Amygdala (tissue), 56 donors: ENCODE measurements around the gene CDAN1.
A peak's percentile ranks its signal among the peaks of the same experiment; 100 is the strongest.
"Not testable (repeated sequence)": the region's sequence is repeated elsewhere in the genome, so short reads cannot be mapped to it uniquely, and the experiment has no call there.

Experiments
- DNase-seq, 56 donors: peaks; one replicate each; lab custom pipeline; 2025; lab: John Stamatoyannopoulos, UW

Gene CDAN1

GRCh38 chr15:42710662-42711061 lies 26.3 kb downstream of the CDAN1 start:
- DNase-seq = no peak

GRCh38 chr15:42707873-42708544 lies 28.9 kb downstream of the CDAN1 start:
- no peak for DNase-seq

GRCh38 chr15:42707068-42707467 lies 29.9 kb downstream of the CDAN1 start:
- no peak for DNase-seq

- DNase-seq = no peak
Observed at GRCh38 chr15:42705336-42705735, 31.6 kb downstream of the CDAN1 start.

- DNase-seq = peak in 31 of 56 donors; percentile 5 to 73 (median 26)
Observed at GRCh38 chr15:42704492-42704926, 32.4 kb downstream of the CDAN1 start.

GRCh38 chr15:42696626-42697025 lies 40.3 kb downstream of the CDAN1 start:
- DNase-seq = no peak

GRCh38 chr15:42695527-42696071 lies 41.3 kb downstream of the CDAN1 start:
- DNase-seq = no peak

- no peak for DNase-seq
Observed at GRCh38 chr15:42694398-42694797, 42.5 kb downstream of the CDAN1 start.

GRCh38 chr15:42693942-42694341 lies 43.0 kb downstream of the CDAN1 start:
- no peak for DNase-seq

- no peak for DNase-seq
Observed at GRCh38 chr15:42693496-42693895, 43.4 kb downstream of the CDAN1 start.

- no peak for DNase-seq
Observed at GRCh38 chr15:42692997-42693396, 43.9 kb downstream of the CDAN1 start.

GRCh38 chr15:42692536-42692935 lies 44.4 kb downstream of the CDAN1 start:
- no peak for DNase-seq

GRCh38 chr15:42691770-42692169 lies 45.2 kb downstream of the CDAN1 start:
- DNase-seq = no peak

GRCh38 chr15:42691308-42691707 lies 45.6 kb downstream of the CDAN1 start:
- no peak for DNase-seq

- DNase-seq = no peak
Observed at GRCh38 chr15:42688301-42688700, 48.6 kb downstream of the CDAN1 start.

- DNase-seq = no peak
Observed at GRCh38 chr15:42687740-42688139, 49.2 kb downstream of the CDAN1 start.

- DNase-seq = no peak
Observed at GRCh38 chr15:42686281-42686680, 50.6 kb downstream of the CDAN1 start.

- DNase-seq = no peak
Observed at GRCh38 chr15:42681119-42681518, 55.8 kb downstream of the CDAN1 start.

- DNase-seq = not testable (repeated sequence)
Observed at GRCh38 chr15:42680142-42680482, 56.8 kb downstream of the CDAN1 start.

- peak in 1 of 56 donors; percentile 25 for DNase-seq
Observed at GRCh38 chr15:42679285-42680141, 57.4 kb downstream of the CDAN1 start.

- DNase-seq = no peak
Observed at GRCh38 chr15:42675021-42675420, 61.9 kb downstream of the CDAN1 start.

GRCh38 chr15:42674472-42674871 lies 62.5 kb downstream of the CDAN1 start:
- no peak for DNase-seq
